C4-2B (cell line): ENCODE results near the gene PARD3B.

ENCODE experiments used
- CTCF ChIP-seq: fragments of 450-650 bp; conservative IDR thresholded peaks from 2 replicates; pipeline ENCODE4 v1.5.1; 2017; ENCODE audit warnings: mild to moderate bottlenecking
- ZFX ChIP-seq: fragments of 450-650 bp; IDR thresholded peaks from 2 replicates; pipeline ENCODE4 v1.6.1; 2017

DNA sequence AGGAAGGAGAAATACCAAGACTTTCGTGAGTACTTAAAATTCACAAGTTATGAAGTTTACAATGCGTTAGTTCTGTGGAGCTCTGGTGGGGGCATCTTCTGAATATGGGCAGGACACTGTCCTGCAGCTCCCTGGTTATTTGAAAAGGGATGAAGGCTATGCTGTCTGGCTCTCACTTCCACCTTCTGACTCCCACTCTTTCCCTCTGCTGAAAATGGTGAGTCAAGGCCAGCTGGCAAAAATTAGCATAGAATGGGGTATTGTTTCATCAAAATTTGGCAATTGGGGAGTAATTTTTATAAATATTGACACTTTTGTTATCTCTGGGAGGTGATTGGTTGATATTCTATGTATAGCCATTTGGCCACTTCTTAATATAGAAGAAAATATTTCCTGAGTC, 177.4 kb downstream of the PARD3B start:
- no peak for TF ChIP-seq CTCF
- no peak for TF ChIP-seq ZFX
